Keratinocyte (primary cell): ENCODE measurements around the gene FBRSL1.

Source experiments
- EZH2 ChIP-seq: IDR thresholded peaks from one replicate; pipeline ENCODE4 v1.6.1; 2012; ENCODE audit warnings: inconsistent platforms, mild to moderate bottlenecking, low read length, moderate library complexity
- TF ChIP-seq, protein P1 (sequence below), 3 experiments: IDR thresholded peaks in 1 of 3; conservative IDR thresholded peaks in 1 of 3; optimal IDR thresholded peaks in 1 of 3; 2 replicates in 2 of 3; 3 replicates in 1 of 3; pipeline versions ENCODE3 to v1.5.1; 2011; ENCODE audit warnings: low read length in 3 of 3, mild to moderate bottlenecking in 3 of 3, moderate library complexity in 2 of 3, control low read depth in 1 of 3, inconsistent platforms in 1 of 3; ENCODE audit not compliant: insufficient read depth in 2 of 3; ENCODE audit errors: extremely low read depth in 1 of 3

DNA sequence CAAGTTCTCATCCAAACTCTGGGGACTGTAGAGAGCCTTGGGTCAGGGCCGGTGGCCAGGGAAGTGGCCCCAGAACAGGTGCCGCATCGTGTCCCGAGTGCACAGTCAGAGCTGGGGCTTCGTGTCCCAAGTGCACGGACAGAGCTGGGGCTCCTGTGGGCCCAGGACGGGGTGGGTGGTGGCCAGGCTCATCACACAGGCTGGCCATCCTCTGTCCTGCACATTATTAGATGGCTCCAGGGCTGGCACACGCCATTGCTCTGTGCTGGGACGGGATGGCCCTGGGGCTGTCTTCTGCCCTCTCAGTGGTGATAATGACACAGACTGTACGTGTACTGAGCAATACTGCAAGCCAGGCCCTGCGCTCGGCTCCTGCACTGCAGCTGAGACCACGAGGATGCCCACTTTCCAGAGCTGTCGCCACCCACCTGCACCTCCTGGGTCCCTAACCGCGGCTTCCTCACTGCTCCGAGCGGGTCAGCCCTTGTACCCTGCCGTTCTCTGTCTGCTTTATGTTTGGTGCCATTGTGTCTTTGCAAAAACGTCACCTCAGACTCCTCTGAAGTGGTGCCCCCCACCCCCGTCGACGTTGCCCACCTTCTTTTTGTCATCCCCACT, 1.9 kb downstream of the FBRSL1 start:
- TF ChIP-seq, protein P1, sequence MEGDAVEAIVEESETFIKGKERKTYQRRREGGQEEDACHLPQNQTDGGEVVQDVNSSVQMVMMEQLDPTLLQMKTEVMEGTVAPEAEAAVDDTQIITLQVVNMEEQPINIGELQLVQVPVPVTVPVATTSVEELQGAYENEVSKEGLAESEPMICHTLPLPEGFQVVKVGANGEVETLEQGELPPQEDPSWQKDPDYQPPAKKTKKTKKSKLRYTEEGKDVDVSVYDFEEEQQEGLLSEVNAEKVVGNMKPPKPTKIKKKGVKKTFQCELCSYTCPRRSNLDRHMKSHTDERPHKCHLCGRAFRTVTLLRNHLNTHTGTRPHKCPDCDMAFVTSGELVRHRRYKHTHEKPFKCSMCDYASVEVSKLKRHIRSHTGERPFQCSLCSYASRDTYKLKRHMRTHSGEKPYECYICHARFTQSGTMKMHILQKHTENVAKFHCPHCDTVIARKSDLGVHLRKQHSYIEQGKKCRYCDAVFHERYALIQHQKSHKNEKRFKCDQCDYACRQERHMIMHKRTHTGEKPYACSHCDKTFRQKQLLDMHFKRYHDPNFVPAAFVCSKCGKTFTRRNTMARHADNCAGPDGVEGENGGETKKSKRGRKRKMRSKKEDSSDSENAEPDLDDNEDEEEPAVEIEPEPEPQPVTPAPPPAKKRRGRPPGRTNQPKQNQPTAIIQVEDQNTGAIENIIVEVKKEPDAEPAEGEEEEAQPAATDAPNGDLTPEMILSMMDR (optimal IDR thresholded peaks at IDR 0.05 in 1 of 3, IDR thresholded peaks at IDR 0.05 in 1 of 3, conservative IDR thresholded peaks at IDR 0.05 in 1 of 3; ENCODE audit: extremely low read depth in 1 of 3, insufficient read depth in 2 of 3, low read length in 3 of 3) = no peak
- no peak for TF ChIP-seq EZH2
